GM23338 (cell line): ENCODE results near the gene STX11. TPM values are rescaled to one million over a fixed set of nuclear protein-coding genes. Genes with fewer than 3 reads are reported as not detected.

ENCODE experiments used
- ATAC-seq: fragments of 200-7000 bp; cut with Tn5 transposase; 3 replicates; pipeline ENCODE4 v1.9.1; 2020
- DNase-seq: peaks from one replicate; pipeline ENCODE4 v3.0.0-alpha.2; 2015; ENCODE audit warnings: low spot score
- H2AFZ ChIP-seq: fragments of 200-600 bp; sonication (generic); 2 replicates; pipeline ENCODE4 v1.8.0; 2016; ENCODE audit warnings: antibody characterized with exemption, mild to moderate bottlenecking, moderate library complexity
- H3F3A ChIP-seq: fragments of 200-600 bp; sonication (generic); replicated peaks from 2 replicates; pipeline ENCODE4 v1.8.0; 2017; ENCODE audit warnings: antibody characterized with exemption, mixed run types, low read depth
- H3K27ac ChIP-seq: fragments of 200-600 bp; sonication (generic); 2 replicates; pipeline ENCODE4 v1.6.1; 2016; ENCODE audit warnings: low read depth
- H3K27me3 ChIP-seq: fragments of 200-600 bp; sonication (generic); 2 replicates; pipeline ENCODE4 v1.8.0; 2016; ENCODE audit warnings: mild to moderate bottlenecking, mixed run types, moderate library complexity; ENCODE audit not compliant: insufficient read depth
- H3K36me3 ChIP-seq: fragments of 200-600 bp; sonication (generic); 2 replicates; pipeline ENCODE4 v1.8.0; 2016; ENCODE audit warnings: mild to moderate bottlenecking; ENCODE audit not compliant: insufficient read depth
- H3K4me1 ChIP-seq: fragments of 200-600 bp; sonication (generic); 2 replicates; pipeline ENCODE4 v1.8.0; 2016; ENCODE audit warnings: mild to moderate bottlenecking, moderate library complexity; ENCODE audit not compliant: insufficient read depth
- H3K4me2 ChIP-seq: fragments of 200-600 bp; sonication (generic); 2 replicates; pipeline ENCODE4 v1.7.1; 2017; ENCODE audit warnings: mixed run types
- H3K4me3 ChIP-seq: fragments of 200-600 bp; sonication (generic); 2 replicates; pipeline ENCODE4 v1.6.1; 2016; ENCODE audit warnings: mixed run types
- H3K79me2 ChIP-seq: fragments of 200-600 bp; sonication (generic); replicated peaks from 2 replicates; pipeline ENCODE4 v1.8.0; 2017; ENCODE audit warnings: mild to moderate bottlenecking; ENCODE audit not compliant: insufficient read depth
- H3K9me2 ChIP-seq: fragments of 200-600 bp; sonication (generic); 2 replicates; pipeline ENCODE4 v1.8.0; 2017; ENCODE audit not compliant: insufficient read depth
- H4K20me1 ChIP-seq: fragments of 200-600 bp; sonication (generic); replicated peaks from 2 replicates; pipeline ENCODE4 v1.8.0; 2017; ENCODE audit warnings: mild to moderate bottlenecking; ENCODE audit not compliant: insufficient read depth
- H3K27ac Mint-ChIP-seq: 2 replicates; pipeline ENCODE4 v1.8.0; 2020; ENCODE audit warnings: inconsistent platforms, mild to moderate bottlenecking, moderate library complexity, mixed read lengths
- H3K27me3 Mint-ChIP-seq: 3 replicates; pipeline ENCODE4 v1.8.0; 2022; ENCODE audit warnings: low read depth, mild to moderate bottlenecking, moderate library complexity, mixed read lengths, inconsistent platforms; ENCODE audit not compliant: insufficient read depth, poor library complexity
- H3K36me3 Mint-ChIP-seq: 3 replicates; pipeline ENCODE4 v1.8.0; 2021; ENCODE audit warnings: low read depth, mild to moderate bottlenecking, inconsistent platforms, moderate library complexity, mixed read lengths
- H3K4me1 Mint-ChIP-seq: 3 replicates; pipeline ENCODE4 v1.8.0; 2020; ENCODE audit warnings: mild to moderate bottlenecking, inconsistent platforms, mixed read lengths
- H3K4me3 Mint-ChIP-seq: 3 replicates; pipeline ENCODE4 v1.8.0; 2021; ENCODE audit warnings: moderate library complexity, mild to moderate bottlenecking, inconsistent platforms, mixed read lengths
- H3K9me3 Mint-ChIP-seq: 3 replicates; pipeline ENCODE4 v1.8.0; 2020; ENCODE audit warnings: moderate library complexity, mild to moderate bottlenecking, inconsistent platforms, mixed read lengths
- EZH2phosphoT487 ChIP-seq: fragments of 200-600 bp; sonication (generic); IDR thresholded peaks from one replicate; pipeline ENCODE4 v1.8.1; 2018; ENCODE audit warnings: antibody characterized with exemption; ENCODE audit not compliant: unreplicated experiment
- JUNB ChIP-seq: IDR thresholded peaks from one replicate; pipeline ENCODE4 v1.6.1; 2016; ENCODE audit warnings: antibody characterized with exemption; ENCODE audit not compliant: unreplicated experiment
- POLR2AphosphoS5 ChIP-seq: IDR thresholded peaks from 2 replicates; pipeline ENCODE4 v1.6.1; 2016; ENCODE audit warnings: antibody characterized with exemption, low read depth
- STAT1 ChIP-seq: IDR thresholded peaks from one replicate; pipeline ENCODE4 v1.6.1; 2016; ENCODE audit warnings: antibody characterized with exemption; ENCODE audit not compliant: unreplicated experiment
- ZNF114 ChIP-seq: fragments of 250-450 bp; sonication (Bioruptor Pico); IDR thresholded peaks from 2 replicates; pipeline ENCODE4 v1.5.0; 2020; ENCODE audit warnings: mild to moderate bottlenecking, moderate library complexity
- polyA plus RNA-seq: library from polyadenylated mRNA; unstranded; fragments of >200 nt; fragmentation: Nextera tagmentation; extraction: Ambion mirVana; gene quantifications from 2 replicates; pipeline ENCODE4 v1.2.1, GENCODE V29; 2016
- total RNA-seq: library from RNA; depleted of rRNA; stranded (reverse); fragments of >200 nt; shearing (Covaris generic); gene quantifications from 2 replicates; pipeline ENCODE4 v1.2.3, GENCODE V29; 2014
- TF ChIP-seq, protein P1 (sequence below), 2 experiments: fragments of 200-600 bp in 1 of 2; sonication (generic) in 1 of 2; conservative IDR thresholded peaks; 2 replicates each; pipeline versions ENCODE4 v1.5.1 to v1.6.1; 2016 to 2017; ENCODE audit warnings: antibody characterized with exemption in 2 of 2, low read depth in 2 of 2, mild to moderate bottlenecking in 2 of 2, moderate library complexity in 1 of 2
- TF ChIP-seq, protein P2 (sequence below): fragments of 250-450 bp; sonication (Bioruptor Pico); IDR thresholded peaks from 2 replicates; pipeline ENCODE4 v1.5.0; 2020; ENCODE audit warnings: mild to moderate bottlenecking, moderate library complexity
- TF ChIP-seq, protein P3 (sequence below): IDR thresholded peaks from one replicate; pipeline ENCODE4 v1.6.1; 2018; ENCODE audit warnings: antibody characterized with exemption; ENCODE audit not compliant: unreplicated experiment

The STX11 gene
- total and polyA plus RNA-seq, 2 experiments from 2014 or later = 0.35 to 0.52 TPM

DNA sequence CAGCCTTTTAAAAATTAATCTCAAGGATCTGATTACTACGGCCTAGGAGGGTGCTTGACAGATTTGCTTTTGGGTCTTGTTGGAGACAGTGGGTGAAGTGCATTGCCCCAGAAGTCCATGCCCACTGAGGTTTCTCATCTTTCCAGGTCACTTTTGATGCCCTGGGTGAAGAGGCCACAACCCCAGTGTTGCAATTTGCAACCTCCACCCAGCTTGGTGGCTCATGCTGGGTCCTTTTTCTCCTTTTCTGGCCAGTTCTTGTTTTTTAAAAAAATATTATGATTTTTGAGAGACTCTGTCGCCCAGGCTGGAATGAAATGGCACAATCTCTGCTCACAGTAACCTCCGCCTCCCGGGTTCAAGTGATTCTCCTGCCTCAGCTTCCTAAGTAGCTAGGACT lies 9.4 kb downstream of the STX11 start:
- Mint-ChIP-seq H3K27ac (no peak overlapping the region), H3K27me3 (peaks cover 2% of the 10 kb centered on the region), H3K4me1 (peaks cover 15% of the 10 kb centered on the region), H3K9me3 (no peaks in the 10 kb centered on the region), H3K4me3 (no peak overlapping the region), H3K36me3 (no peaks in the 10 kb centered on the region)
- no peak for TF ChIP-seq STAT1
- TF ChIP-seq, protein P1, sequence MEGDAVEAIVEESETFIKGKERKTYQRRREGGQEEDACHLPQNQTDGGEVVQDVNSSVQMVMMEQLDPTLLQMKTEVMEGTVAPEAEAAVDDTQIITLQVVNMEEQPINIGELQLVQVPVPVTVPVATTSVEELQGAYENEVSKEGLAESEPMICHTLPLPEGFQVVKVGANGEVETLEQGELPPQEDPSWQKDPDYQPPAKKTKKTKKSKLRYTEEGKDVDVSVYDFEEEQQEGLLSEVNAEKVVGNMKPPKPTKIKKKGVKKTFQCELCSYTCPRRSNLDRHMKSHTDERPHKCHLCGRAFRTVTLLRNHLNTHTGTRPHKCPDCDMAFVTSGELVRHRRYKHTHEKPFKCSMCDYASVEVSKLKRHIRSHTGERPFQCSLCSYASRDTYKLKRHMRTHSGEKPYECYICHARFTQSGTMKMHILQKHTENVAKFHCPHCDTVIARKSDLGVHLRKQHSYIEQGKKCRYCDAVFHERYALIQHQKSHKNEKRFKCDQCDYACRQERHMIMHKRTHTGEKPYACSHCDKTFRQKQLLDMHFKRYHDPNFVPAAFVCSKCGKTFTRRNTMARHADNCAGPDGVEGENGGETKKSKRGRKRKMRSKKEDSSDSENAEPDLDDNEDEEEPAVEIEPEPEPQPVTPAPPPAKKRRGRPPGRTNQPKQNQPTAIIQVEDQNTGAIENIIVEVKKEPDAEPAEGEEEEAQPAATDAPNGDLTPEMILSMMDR (conservative IDR thresholded peaks at IDR 0.05; ENCODE audit: low read depth in 2 of 2) = no peak
- no peak for TF ChIP-seq POLR2AphosphoS5
- TF ChIP-seq EZH2phosphoT487 = no peak
- TF ChIP-seq ZNF114 (CRISPR knock-in tag) = no peak
- TF ChIP-seq, protein P2, sequence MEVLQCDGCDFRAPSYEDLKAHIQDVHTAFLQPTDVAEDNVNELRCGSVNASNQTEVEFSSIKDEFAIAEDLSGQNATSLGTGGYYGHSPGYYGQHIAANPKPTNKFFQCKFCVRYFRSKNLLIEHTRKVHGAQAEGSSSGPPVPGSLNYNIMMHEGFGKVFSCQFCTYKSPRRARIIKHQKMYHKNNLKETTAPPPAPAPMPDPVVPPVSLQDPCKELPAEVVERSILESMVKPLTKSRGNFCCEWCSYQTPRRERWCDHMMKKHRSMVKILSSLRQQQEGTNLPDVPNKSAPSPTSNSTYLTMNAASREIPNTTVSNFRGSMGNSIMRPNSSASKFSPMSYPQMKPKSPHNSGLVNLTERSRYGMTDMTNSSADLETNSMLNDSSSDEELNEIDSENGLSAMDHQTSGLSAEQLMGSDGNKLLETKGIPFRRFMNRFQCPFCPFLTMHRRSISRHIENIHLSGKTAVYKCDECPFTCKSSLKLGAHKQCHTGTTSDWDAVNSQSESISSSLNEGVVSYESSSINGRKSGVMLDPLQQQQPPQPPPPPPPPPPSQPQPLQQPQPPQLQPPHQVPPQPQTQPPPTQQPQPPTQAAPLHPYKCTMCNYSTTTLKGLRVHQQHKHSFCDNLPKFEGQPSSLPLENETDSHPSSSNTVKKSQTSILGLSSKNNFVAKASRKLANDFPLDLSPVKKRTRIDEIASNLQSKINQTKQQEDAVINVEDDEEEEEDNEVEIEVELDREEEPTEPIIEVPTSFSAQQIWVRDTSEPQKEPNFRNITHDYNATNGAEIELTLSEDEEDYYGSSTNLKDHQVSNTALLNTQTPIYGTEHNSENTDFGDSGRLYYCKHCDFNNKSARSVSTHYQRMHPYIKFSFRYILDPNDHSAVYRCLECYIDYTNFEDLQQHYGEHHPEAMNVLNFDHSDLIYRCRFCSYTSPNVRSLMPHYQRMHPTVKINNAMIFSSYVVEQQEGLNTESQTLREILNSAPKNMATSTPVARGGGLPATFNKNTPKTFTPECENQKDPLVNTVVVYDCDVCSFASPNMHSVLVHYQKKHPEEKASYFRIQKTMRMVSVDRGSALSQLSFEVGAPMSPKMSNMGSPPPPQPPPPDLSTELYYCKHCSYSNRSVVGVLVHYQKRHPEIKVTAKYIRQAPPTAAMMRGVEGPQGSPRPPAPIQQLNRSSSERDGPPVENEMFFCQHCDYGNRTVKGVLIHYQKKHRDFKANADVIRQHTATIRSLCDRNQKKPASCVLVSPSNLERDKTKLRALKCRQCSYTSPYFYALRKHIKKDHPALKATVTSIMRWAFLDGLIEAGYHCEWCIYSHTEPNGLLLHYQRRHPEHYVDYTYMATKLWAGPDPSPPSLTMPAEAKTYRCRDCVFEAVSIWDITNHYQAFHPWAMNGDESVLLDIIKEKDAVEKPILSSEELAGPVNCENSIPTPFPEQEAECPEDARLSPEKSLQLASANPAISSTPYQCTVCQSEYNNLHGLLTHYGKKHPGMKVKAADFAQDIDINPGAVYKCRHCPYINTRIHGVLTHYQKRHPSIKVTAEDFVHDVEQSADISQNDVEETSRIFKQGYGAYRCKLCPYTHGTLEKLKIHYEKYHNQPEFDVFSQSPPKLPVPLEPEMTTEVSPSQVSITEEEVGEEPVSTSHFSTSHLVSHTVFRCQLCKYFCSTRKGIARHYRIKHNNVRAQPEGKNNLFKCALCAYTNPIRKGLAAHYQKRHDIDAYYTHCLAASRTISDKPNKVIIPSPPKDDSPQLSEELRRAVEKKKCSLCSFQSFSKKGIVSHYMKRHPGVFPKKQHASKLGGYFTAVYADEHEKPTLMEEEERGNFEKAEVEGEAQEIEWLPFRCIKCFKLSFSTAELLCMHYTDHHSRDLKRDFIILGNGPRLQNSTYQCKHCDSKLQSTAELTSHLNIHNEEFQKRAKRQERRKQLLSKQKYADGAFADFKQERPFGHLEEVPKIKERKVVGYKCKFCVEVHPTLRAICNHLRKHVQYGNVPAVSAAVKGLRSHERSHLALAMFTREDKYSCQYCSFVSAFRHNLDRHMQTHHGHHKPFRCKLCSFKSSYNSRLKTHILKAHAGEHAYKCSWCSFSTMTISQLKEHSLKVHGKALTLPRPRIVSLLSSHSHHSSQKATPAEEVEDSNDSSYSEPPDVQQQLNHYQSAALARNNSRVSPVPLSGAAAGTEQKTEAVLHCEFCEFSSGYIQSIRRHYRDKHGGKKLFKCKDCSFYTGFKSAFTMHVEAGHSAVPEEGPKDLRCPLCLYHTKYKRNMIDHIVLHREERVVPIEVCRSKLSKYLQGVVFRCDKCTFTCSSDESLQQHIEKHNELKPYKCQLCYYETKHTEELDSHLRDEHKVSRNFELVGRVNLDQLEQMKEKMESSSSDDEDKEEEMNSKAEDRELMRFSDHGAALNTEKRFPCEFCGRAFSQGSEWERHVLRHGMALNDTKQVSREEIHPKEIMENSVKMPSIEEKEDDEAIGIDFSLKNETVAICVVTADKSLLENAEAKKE (CRISPR knock-in tag) = no peak
- TF ChIP-seq, protein P3, sequence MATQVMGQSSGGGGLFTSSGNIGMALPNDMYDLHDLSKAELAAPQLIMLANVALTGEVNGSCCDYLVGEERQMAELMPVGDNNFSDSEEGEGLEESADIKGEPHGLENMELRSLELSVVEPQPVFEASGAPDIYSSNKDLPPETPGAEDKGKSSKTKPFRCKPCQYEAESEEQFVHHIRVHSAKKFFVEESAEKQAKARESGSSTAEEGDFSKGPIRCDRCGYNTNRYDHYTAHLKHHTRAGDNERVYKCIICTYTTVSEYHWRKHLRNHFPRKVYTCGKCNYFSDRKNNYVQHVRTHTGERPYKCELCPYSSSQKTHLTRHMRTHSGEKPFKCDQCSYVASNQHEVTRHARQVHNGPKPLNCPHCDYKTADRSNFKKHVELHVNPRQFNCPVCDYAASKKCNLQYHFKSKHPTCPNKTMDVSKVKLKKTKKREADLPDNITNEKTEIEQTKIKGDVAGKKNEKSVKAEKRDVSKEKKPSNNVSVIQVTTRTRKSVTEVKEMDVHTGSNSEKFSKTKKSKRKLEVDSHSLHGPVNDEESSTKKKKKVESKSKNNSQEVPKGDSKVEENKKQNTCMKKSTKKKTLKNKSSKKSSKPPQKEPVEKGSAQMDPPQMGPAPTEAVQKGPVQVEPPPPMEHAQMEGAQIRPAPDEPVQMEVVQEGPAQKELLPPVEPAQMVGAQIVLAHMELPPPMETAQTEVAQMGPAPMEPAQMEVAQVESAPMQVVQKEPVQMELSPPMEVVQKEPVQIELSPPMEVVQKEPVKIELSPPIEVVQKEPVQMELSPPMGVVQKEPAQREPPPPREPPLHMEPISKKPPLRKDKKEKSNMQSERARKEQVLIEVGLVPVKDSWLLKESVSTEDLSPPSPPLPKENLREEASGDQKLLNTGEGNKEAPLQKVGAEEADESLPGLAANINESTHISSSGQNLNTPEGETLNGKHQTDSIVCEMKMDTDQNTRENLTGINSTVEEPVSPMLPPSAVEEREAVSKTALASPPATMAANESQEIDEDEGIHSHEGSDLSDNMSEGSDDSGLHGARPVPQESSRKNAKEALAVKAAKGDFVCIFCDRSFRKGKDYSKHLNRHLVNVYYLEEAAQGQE = no peak
- no peak for TF ChIP-seq JUNB
- Histone ChIP-seq H4K20me1 (no peaks in the 10 kb centered on the region), H3K27me3 (no peaks in the 10 kb centered on the region), H3K36me3 (no peaks in the 10 kb centered on the region), H3K4me3 (no peak overlapping the region), H3K79me2 (no peaks in the 10 kb centered on the region), H3K4me2 (no peak overlapping the region), H3K9me2 (0 out of 2 replicates have a peak, but pooled peaks cover 4% of the 10 kb centered on the region), H3F3A (no peaks in the 10 kb centered on the region), H3K4me1 (peaks cover 7% of the 10 kb centered on the region), H3K27ac (no peak overlapping the region), H2AFZ (no peak overlapping the region)
- no peak for DNase-seq
- ATAC-seq = no peak
